C4-2B (cell line): ENCODE data around the gene PTGER1.

Source experiments
- CTCF ChIP-seq: fragments of 450-650 bp; conservative IDR thresholded peaks from 2 replicates; pipeline ENCODE4 v1.5.1; 2017; ENCODE audit warnings: mild to moderate bottlenecking
- ZFX ChIP-seq: fragments of 450-650 bp; IDR thresholded peaks from 2 replicates; pipeline ENCODE4 v1.6.1; 2017

GRCh38 chr19:14430712-14431111, 44.4 kb downstream of the PTGER1 start:
- TF ChIP-seq CTCF (no peak), ZFX (no peak)
